ENCODE results near the gene DOCK6.

DOCK6 gene

GRCh38 chr19:11154683-11155047 lies 107.7 kb downstream of the DOCK6 start:
- TF ChIP-seq FOXP2 (optimal IDR thresholded peaks at IDR 0.05; ENCODE audit: borderline replicate concordance, extremely low read depth, extremely low read length, insufficient read depth): no peak

- TF ChIP-seq POLR2AphosphoS5 (IDR thresholded peaks at IDR 0.05; ENCODE audit: low read depth, low read length): no peak
These were observed 109.8 kb downstream of the DOCK6 start for GRCh38 chr19:11152318-11153062.

- TF ChIP-seq POLR2AphosphoS5 (IDR thresholded peaks at IDR 0.05; ENCODE audit: low read depth, low read length) (no peak), SIN3A (IDR thresholded peaks at IDR 0.05; ENCODE audit: borderline replicate concordance, insufficient read depth, low read length) (no peak), TAF1 (IDR thresholded peaks at IDR 0.05; ENCODE audit: borderline replicate concordance, insufficient read depth, low read length) (no peak), FOXP2 (optimal IDR thresholded peaks at IDR 0.05; ENCODE audit: borderline replicate concordance, extremely low read depth, extremely low read length, insufficient read depth) (no peak), REST (IDR thresholded peaks at IDR 0.05; ENCODE audit: insufficient read depth in 1 of 2, low read depth in 2 of 2, low read length in 2 of 2) (no peak)
These were observed 111.1 kb downstream of the DOCK6 start for GRCh38 chr19:11151181-11151580.
